Muscle layer of duodenum (tissue), 2 donors: Measurements from ENCODE around the gene ZNF436.
"Not testable (repeated sequence)": the region's sequence is repeated elsewhere in the genome, so short reads cannot be mapped to it uniquely, and the experiment has no call there.

Experiments used
- H3K27ac ChIP-seq: one replicate; pipeline ENCODE4 v1.7.0; 2013; ENCODE audit warnings: mild to moderate bottlenecking, low read length
- H3K27me3 ChIP-seq: one replicate; pipeline ENCODE4 v1.7.0; 2013; ENCODE audit warnings: low read depth, mild to moderate bottlenecking, control low read depth, low read length
- H3K36me3 ChIP-seq, 2 donors: one replicate each; pipeline ENCODE4 v1.7.0; 2013; ENCODE audit warnings: low read length in 2 of 2, control low read depth in 1 of 2, mild to moderate bottlenecking in 1 of 2; ENCODE audit not compliant: insufficient read depth in 2 of 2, control insufficient read depth in 1 of 2
- H3K4me1 ChIP-seq, 2 donors: one replicate each; pipeline ENCODE4 v1.7.0; 2013; ENCODE audit warnings: low read length in 2 of 2, mild to moderate bottlenecking in 2 of 2, control low read depth in 1 of 2, moderate library complexity in 1 of 2; ENCODE audit not compliant: insufficient read depth in 2 of 2, control insufficient read depth in 1 of 2
- H3K4me3 ChIP-seq, 2 donors: one replicate each; pipeline ENCODE4 v1.7.0; 2013; ENCODE audit warnings: low read length in 2 of 2, low read depth in 1 of 2, mild to moderate bottlenecking in 1 of 2
- H3K9me3 ChIP-seq, 2 donors: one replicate each; pipeline ENCODE4 v1.7.0; 2013; ENCODE audit warnings: low read length in 2 of 2, control low read depth in 1 of 2, mild to moderate bottlenecking in 1 of 2; ENCODE audit not compliant: control insufficient read depth in 1 of 2
- donor health status: healthy.

ZNF436 gene

DNA sequence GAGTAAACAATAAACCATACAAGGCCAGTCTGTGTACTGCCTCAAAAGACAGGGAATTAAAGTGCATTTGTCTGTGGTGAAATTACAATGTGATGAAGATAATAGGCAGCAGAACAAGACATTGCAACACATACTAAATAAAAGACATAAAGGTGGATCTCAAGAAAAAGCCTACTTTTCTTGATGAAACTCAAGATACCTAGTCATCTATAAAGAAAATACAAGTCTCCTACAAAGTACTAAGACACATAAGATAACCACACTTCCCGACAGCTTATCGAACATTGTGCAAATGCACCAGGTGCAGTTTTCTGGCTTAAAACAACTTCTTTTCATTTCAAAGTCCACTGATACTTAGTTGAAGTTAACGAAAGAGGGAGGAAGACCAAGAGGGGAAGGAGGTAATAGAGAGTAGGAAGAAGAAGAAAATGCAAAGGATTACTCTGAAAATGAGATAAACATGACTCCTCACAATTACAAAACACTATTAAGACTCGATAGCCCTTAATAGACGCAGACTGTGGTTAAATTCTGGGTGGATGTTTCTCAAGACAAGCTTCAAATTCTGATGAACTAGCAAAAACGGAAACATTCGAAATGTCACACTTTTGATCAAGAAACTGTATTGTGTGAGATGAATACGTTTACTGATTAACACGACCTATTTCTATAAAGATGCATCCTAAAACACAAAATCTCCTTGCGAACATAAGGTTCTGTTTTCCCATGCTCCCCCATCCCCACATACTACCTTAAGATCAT is 27.5 kb downstream of the ZNF436 start:
- Histone ChIP-seq H3K27ac (peak overlapping the region; percentile 98), H3K27me3 (no peaks in the 10 kb centered on the region), H3K9me3 (no peaks in the 10 kb centered on the region), H3K4me3 (peak overlapping the region; percentile 77 to 91), H3K4me1 (peaks cover 32 to 49% of the 10 kb centered on the region in 2 donors), H3K36me3 (peaks cover 1 to 13% of the 10 kb centered on the region in 2 donors)

- Histone ChIP-seq H3K9me3 (no peaks in the 10 kb centered on the region), H3K4me1 (peaks cover 32 to 49% of the 10 kb centered on the region in 2 donors), H3K36me3 (peaks cover 8 to 29% of the 10 kb centered on the region in 2 donors), H3K27me3 (no peaks in the 10 kb centered on the region), H3K4me3 (peak overlapping the region in 1 of 2 donors; percentile 12), H3K27ac (no peak overlapping the region)
Observed at GRCh38 chr1:23339632-23340031, 30.0 kb downstream of the ZNF436 start.

- peaks cover 31 to 47% of the 10 kb centered on the region in 2 donors for H3K4me1 ChIP-seq
- H3K36me3 ChIP-seq: peaks cover 17 to 36% of the 10 kb centered on the region in 2 donors
- no peaks in the 10 kb centered on the region for H3K27me3 ChIP-seq
- no peak overlapping the region for H3K27ac ChIP-seq
- no peaks in the 10 kb centered on the region for H3K9me3 ChIP-seq
- no peak overlapping the region for H3K4me3 ChIP-seq
Observed at GRCh38 chr1:23337869-23338268, 31.8 kb downstream of the ZNF436 start.

DNA sequence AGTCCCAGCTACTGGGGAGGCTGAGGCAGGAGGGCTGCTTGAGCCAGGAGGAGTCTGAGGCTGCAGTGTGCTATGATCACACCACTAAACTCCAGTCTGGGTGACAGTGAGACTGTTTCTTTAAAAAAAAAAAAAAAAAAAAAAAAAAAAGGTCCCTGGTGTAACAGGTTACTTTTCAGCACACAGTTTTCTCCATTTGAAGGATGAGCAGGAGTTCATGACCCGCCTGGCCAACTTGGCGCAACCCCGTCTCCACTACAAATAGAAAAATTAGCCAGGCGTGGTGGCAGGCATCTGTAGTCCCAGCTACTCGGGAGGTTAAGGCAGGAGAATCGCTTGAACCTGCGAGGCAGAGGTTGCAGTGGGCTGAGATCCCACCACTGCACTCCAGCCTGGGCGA is 37.9 kb downstream of the ZNF436 start:
- Histone ChIP-seq H3K4me1 (peaks cover 0 to 4% of the 10 kb centered on the region in 2 donors), H3K4me3 (no peak overlapping the region), H3K27me3 (no peaks in the 10 kb centered on the region), H3K9me3 (no peaks in the 10 kb centered on the region), H3K27ac (no peak overlapping the region), H3K36me3 (peaks cover 23 to 52% of the 10 kb centered on the region in 2 donors)

DNA sequence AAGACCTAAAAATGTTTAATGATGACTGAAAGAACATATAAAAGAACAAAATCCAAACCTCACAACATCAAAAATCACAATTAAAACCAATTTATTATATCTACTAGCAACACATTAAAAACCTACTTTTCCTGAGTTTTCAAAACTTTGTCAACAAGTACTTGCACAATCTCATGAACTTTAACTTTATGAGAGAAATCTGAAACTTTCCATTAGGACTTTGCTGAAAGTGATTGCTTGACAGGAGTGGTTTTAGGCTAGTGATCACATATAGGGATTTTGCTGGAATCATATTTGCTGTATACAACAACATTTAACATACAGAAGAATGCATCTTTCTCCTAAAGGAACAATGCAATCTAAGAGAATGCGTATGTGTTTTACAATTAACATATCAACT is 38.8 kb downstream of the ZNF436 start:
- Histone ChIP-seq H3K27me3 (no peaks in the 10 kb centered on the region), H3K9me3 (no peaks in the 10 kb centered on the region), H3K4me1 (peaks cover 0 to 4% of the 10 kb centered on the region in 2 donors), H3K36me3 (peaks cover 23 to 49% of the 10 kb centered on the region in 2 donors), H3K27ac (no peak overlapping the region), H3K4me3 (no peak overlapping the region)

GRCh38 chr1:23325393-23325792 is 44.2 kb downstream of the ZNF436 start:
- H3K36me3 ChIP-seq: peaks cover 13 to 22% of the 10 kb centered on the region in 2 donors
- H3K27ac ChIP-seq: no peak overlapping the region
- no peak overlapping the region for H3K4me3 ChIP-seq
- no peaks in the 10 kb centered on the region for H3K27me3 ChIP-seq
- H3K4me1 ChIP-seq: peaks cover 0 to 12% of the 10 kb centered on the region in 2 donors
- no peaks in the 10 kb centered on the region for H3K9me3 ChIP-seq

- Histone ChIP-seq H3K27me3 (no peaks in the 10 kb centered on the region), H3K4me1 (peaks cover 0 to 8% of the 10 kb centered on the region in 2 donors), H3K9me3 (no peaks in the 10 kb centered on the region), H3K4me3 (no peak overlapping the region), H3K27ac (no peak overlapping the region), H3K36me3 (peaks cover 30 to 31% of the 10 kb centered on the region in 2 donors)
Observed at GRCh38 chr1:23322770-23323169, 46.9 kb downstream of the ZNF436 start.

- H3K9me3 ChIP-seq, H3K27me3 ChIP-seq, H3K27ac ChIP-seq, H3K4me1 ChIP-seq, H3K4me3 ChIP-seq: not testable (repeated sequence)
- peaks cover 12 to 43% of the 10 kb centered on the region in 2 donors for H3K36me3 ChIP-seq
Observed at GRCh38 chr1:23310280-23310679, 59.4 kb downstream of the ZNF436 start.
